CD8-positive, alpha-beta memory T cell (primary cell): ENCODE results near the gene RTN4. TPM values are rescaled to one million over a fixed set of nuclear protein-coding genes. Genes with fewer than 3 reads are reported as not detected.

Experiments
- CTCF ChIA-PET: fragments of 350-600 bp; sonication (Branson Sonifier 250); formaldehyde crosslinking; loops from one replicate; lab custom pipeline; 2021; ENCODE audit warnings: antibody characterized with exemption; lab: Charles Lee
- POLR2A ChIA-PET: fragments of 350-600 bp; sonication (Branson Sonifier 250); formaldehyde crosslinking; loops from one replicate; lab custom pipeline; 2021; ENCODE audit warnings: antibody characterized with exemption; lab: Charles Lee
- DNase-seq, 5 donors: peaks; one replicate each; pipeline versions ENCODE4 v3.0.0 to v3.0.0-alpha.2; 2020 to 2022; ENCODE audit warnings: mixed read lengths in 1 of 5
- H3K27ac ChIP-seq: one replicate; pipeline ENCODE4 v1.7.0; 2013; ENCODE audit warnings: low read depth, mild to moderate bottlenecking, low read length, moderate library complexity
- H3K27me3 ChIP-seq: 2 replicates; pipeline ENCODE4 v1.7.0; 2013; ENCODE audit warnings: low read length, mild to moderate bottlenecking; ENCODE audit not compliant: insufficient read depth, poor library complexity, severe bottlenecking
- H3K36me3 ChIP-seq: 2 replicates; pipeline ENCODE4 v1.7.0; 2013; ENCODE audit warnings: mild to moderate bottlenecking, low read length, moderate library complexity; ENCODE audit not compliant: insufficient read depth
- H3K4me1 ChIP-seq: 2 replicates; pipeline ENCODE4 v1.7.0; 2013; ENCODE audit warnings: mild to moderate bottlenecking, low read length, moderate library complexity; ENCODE audit not compliant: insufficient read depth
- H3K4me3 ChIP-seq: 2 replicates; pipeline ENCODE4 v1.7.0; 2013; ENCODE audit warnings: mild to moderate bottlenecking, low read length
- H3K9me3 ChIP-seq: 2 replicates; pipeline ENCODE4 v1.7.0; 2013; ENCODE audit warnings: mild to moderate bottlenecking, low read length
- H3K27ac Mint-ChIP-seq, 8 donors: one replicate each; pipeline ENCODE4 v1.8.0; 2020 to 2021; ENCODE audit warnings: mixed read lengths in 8 of 8, mild to moderate bottlenecking in 6 of 8, inconsistent platforms in 3 of 8, moderate library complexity in 3 of 8
- H3K27me3 Mint-ChIP-seq, 2 donors: one replicate each; pipeline ENCODE4 v1.8.0; 2020 to 2021; ENCODE audit warnings: mixed read lengths in 2 of 2, mild to moderate bottlenecking in 1 of 2, moderate library complexity in 1 of 2
- H3K36me3 Mint-ChIP-seq, 3 donors: one replicate each; pipeline ENCODE4 v1.8.0; 2020 to 2021; ENCODE audit warnings: mixed read lengths in 3 of 3, inconsistent platforms in 1 of 3, mild to moderate bottlenecking in 1 of 3
- H3K4me1 Mint-ChIP-seq, 3 donors: one replicate each; pipeline ENCODE4 v1.8.0; 2020 to 2021; ENCODE audit warnings: mixed read lengths in 3 of 3, inconsistent platforms in 1 of 3, mild to moderate bottlenecking in 1 of 3
- H3K4me3 Mint-ChIP-seq, 7 donors: one replicate each; pipeline ENCODE4 v1.8.0; 2020 to 2021; ENCODE audit warnings: mixed read lengths in 7 of 7, mild to moderate bottlenecking in 6 of 7, moderate library complexity in 4 of 7, inconsistent platforms in 2 of 7
- H3K9me3 Mint-ChIP-seq, 5 donors: one replicate each; pipeline ENCODE4 v1.8.0; 2020 to 2022; ENCODE audit warnings: mixed read lengths in 5 of 5, mild to moderate bottlenecking in 3 of 5, moderate library complexity in 2 of 5, inconsistent platforms in 1 of 5
- polyA plus RNA-seq: library from polyadenylated mRNA; unstranded; fragments of 300-500 nt; fragmentation: Illumina TruSeq; gene quantifications from one replicate; pipeline ENCODE4 v1.2.3, GENCODE V29; 2021
- total RNA-seq, 2 experiments: library from RNA; stranded (reverse); gene quantifications; one replicate each; pipeline ENCODE4 v1.2.3, GENCODE V29; 2021

Gene RTN4
- total and polyA plus RNA-seq, 3 experiments from 2014 or later = 100 to 110 (median 105) TPM

GRCh38 chr2:54941248-54941984, 108.8 kb downstream of the RTN4 start:
- Histone ChIP-seq H3K36me3 (no peaks in the 10 kb centered on the region), H3K27me3 (no peaks in the 10 kb centered on the region), H3K4me3 (no peak overlapping the region), H3K4me1 (peaks cover 15% of the 10 kb centered on the region), H3K27ac (no peak overlapping the region), H3K9me3 (no peaks in the 10 kb centered on the region)
- ChIA-PET POLR2A (no interaction called here), CTCF (interaction anchor here (1.1 to 1.2 kb wide), 2 partner anchors 24 to 42 kb away, joined by 3 read pairs; no protein-coding TSS in a partner anchor)
- peaks cover 11 to 12% (median 12%) of the 10 kb centered on the region in 3 donors for H3K4me1 Mint-ChIP-seq
- peaks cover 0 to 11% (median 5%) of the 10 kb centered on the region in 5 donors for H3K9me3 Mint-ChIP-seq
- DNase-seq = no peak
- no peak overlapping the region for H3K4me3 Mint-ChIP-seq
- peaks cover 0 to 3% of the 10 kb centered on the region in 2 donors for H3K27me3 Mint-ChIP-seq
- H3K27ac Mint-ChIP-seq = peak overlapping the region in 1 of 8 donors; percentile 29
- peaks cover 0 to 7% (median 0%) of the 10 kb centered on the region in 3 donors for H3K36me3 Mint-ChIP-seq

GRCh38 chr2:54940723-54941122, 109.5 kb downstream of the RTN4 start:
- Mint-ChIP-seq H3K4me1 (peaks cover 5 to 6% (median 6%) of the 10 kb centered on the region in 3 donors), H3K27me3 (no peaks in the 10 kb centered on the region), H3K27ac (no peak overlapping the region), H3K4me3 (no peak overlapping the region), H3K36me3 (peaks cover 0 to 7% (median 0%) of the 10 kb centered on the region in 3 donors), H3K9me3 (peaks cover 0 to 11% (median 5%) of the 10 kb centered on the region in 5 donors)
- POLR2A ChIA-PET = no interaction called here
- H3K27ac ChIP-seq = no peak overlapping the region
- H3K4me1 ChIP-seq = peaks cover 15% of the 10 kb centered on the region
- H3K36me3 ChIP-seq = no peaks in the 10 kb centered on the region
- H3K9me3 ChIP-seq = no peaks in the 10 kb centered on the region
- no peaks in the 10 kb centered on the region for H3K27me3 ChIP-seq
- DNase-seq = no peak
- CTCF ChIA-PET = interaction anchor here (1.1 to 1.2 kb wide), 2 partner anchors 24 to 41 kb away, joined by 3 read pairs; no protein-coding TSS in a partner anchor
- no peak overlapping the region for H3K4me3 ChIP-seq

- H3K9me3 Mint-ChIP-seq = peaks cover 0 to 11% (median 5%) of the 10 kb centered on the region in 5 donors
- ChIA-PET CTCF (no interaction called here), POLR2A (no interaction called here)
- peaks cover 15% of the 10 kb centered on the region for H3K4me1 ChIP-seq
- H3K4me1 Mint-ChIP-seq = no peaks in the 10 kb centered on the region
- H3K36me3 Mint-ChIP-seq = peaks cover 0 to 7% (median 0%) of the 10 kb centered on the region in 3 donors
- H3K4me3 ChIP-seq = no peak overlapping the region
- H3K4me3 Mint-ChIP-seq = no peak overlapping the region
- no peaks in the 10 kb centered on the region for H3K9me3 ChIP-seq
- no peak for DNase-seq
- H3K27ac Mint-ChIP-seq = peak overlapping the region in 1 of 8 donors; percentile 48
- no peaks in the 10 kb centered on the region for H3K27me3 ChIP-seq
- H3K27ac ChIP-seq = no peak overlapping the region
- no peaks in the 10 kb centered on the region for H3K36me3 ChIP-seq
- no peaks in the 10 kb centered on the region for H3K27me3 Mint-ChIP-seq
These were observed 110.7 kb downstream of the RTN4 start for GRCh38 chr2:54939446-54940118.

- peaks cover 0 to 11% (median 5%) of the 10 kb centered on the region in 5 donors for H3K9me3 Mint-ChIP-seq
- Histone ChIP-seq H3K9me3 (no peaks in the 10 kb centered on the region), H3K27ac (no peak overlapping the region), H3K4me1 (no peaks in the 10 kb centered on the region), H3K27me3 (no peaks in the 10 kb centered on the region), H3K36me3 (no peaks in the 10 kb centered on the region), H3K4me3 (no peak overlapping the region)
- no peak overlapping the region for H3K4me3 Mint-ChIP-seq
- H3K27ac Mint-ChIP-seq = no peak overlapping the region
- peaks cover 0 to 7% (median 0%) of the 10 kb centered on the region in 3 donors for H3K36me3 Mint-ChIP-seq
- no peaks in the 10 kb centered on the region for H3K4me1 Mint-ChIP-seq
- DNase-seq = no peak
- CTCF ChIA-PET = no interaction called here
- POLR2A ChIA-PET = no interaction called here
- H3K27me3 Mint-ChIP-seq = peaks cover 0 to 2% of the 10 kb centered on the region in 2 donors
These were observed 113.5 kb downstream of the RTN4 start for GRCh38 chr2:54936766-54937165.

- Histone ChIP-seq H3K4me1 (no peaks in the 10 kb centered on the region), H3K9me3 (no peaks in the 10 kb centered on the region), H3K27ac (no peak overlapping the region), H3K4me3 (no peak overlapping the region), H3K36me3 (no peaks in the 10 kb centered on the region), H3K27me3 (no peaks in the 10 kb centered on the region)
- DNase-seq = no peak
- Mint-ChIP-seq H3K27ac (no peak overlapping the region), H3K27me3 (peaks cover 2 to 6% of the 10 kb centered on the region in 2 donors), H3K4me3 (no peak overlapping the region), H3K36me3 (peaks cover 0 to 7% (median 0%) of the 10 kb centered on the region in 3 donors), H3K9me3 (peaks cover 0 to 11% (median 5%) of the 10 kb centered on the region in 5 donors), H3K4me1 (no peaks in the 10 kb centered on the region)
- ChIA-PET CTCF (no interaction called here), POLR2A (no interaction called here)
These were observed 114.9 kb downstream of the RTN4 start for GRCh38 chr2:54935389-54935788.

- Histone ChIP-seq H3K4me1 (no peaks in the 10 kb centered on the region), H3K27ac (no peak overlapping the region), H3K27me3 (no peaks in the 10 kb centered on the region), H3K9me3 (no peaks in the 10 kb centered on the region), H3K4me3 (no peak overlapping the region), H3K36me3 (no peaks in the 10 kb centered on the region)
- peaks cover 2 to 13% of the 10 kb centered on the region in 2 donors for H3K27me3 Mint-ChIP-seq
- POLR2A ChIA-PET = no interaction called here
- peaks cover 0 to 14% (median 0%) of the 10 kb centered on the region in 3 donors for H3K36me3 Mint-ChIP-seq
- DNase-seq = no peak
- CTCF ChIA-PET = no interaction called here
- H3K27ac Mint-ChIP-seq = no peak overlapping the region
- no peak overlapping the region for H3K4me3 Mint-ChIP-seq
- H3K4me1 Mint-ChIP-seq = no peaks in the 10 kb centered on the region
- H3K9me3 Mint-ChIP-seq = peaks cover 0 to 2% (median 0%) of the 10 kb centered on the region in 5 donors
These were observed 118.8 kb downstream of the RTN4 start for GRCh38 chr2:54931473-54931872.

- H3K4me3 Mint-ChIP-seq = no peak overlapping the region
- H3K27ac Mint-ChIP-seq = no peak overlapping the region
- Histone ChIP-seq H3K27me3 (no peaks in the 10 kb centered on the region), H3K9me3 (no peaks in the 10 kb centered on the region), H3K36me3 (no peaks in the 10 kb centered on the region), H3K4me1 (no peaks in the 10 kb centered on the region), H3K4me3 (no peak overlapping the region), H3K27ac (no peak overlapping the region)
- H3K9me3 Mint-ChIP-seq = peaks cover 0 to 2% (median 0%) of the 10 kb centered on the region in 5 donors
- peaks cover 6 to 22% of the 10 kb centered on the region in 2 donors for H3K27me3 Mint-ChIP-seq
- CTCF ChIA-PET = no interaction called here
- H3K36me3 Mint-ChIP-seq = peaks cover 0 to 14% (median 0%) of the 10 kb centered on the region in 3 donors
- POLR2A ChIA-PET = no interaction called here
- DNase-seq = no peak
- H3K4me1 Mint-ChIP-seq = no peaks in the 10 kb centered on the region
These were observed 121.5 kb downstream of the RTN4 start for GRCh38 chr2:54928719-54929118.
